Esophagus squamous epithelium (tissue), 5 donors: ENCODE data around the gene LTB. TPM values are rescaled to one million over a fixed set of nuclear protein-coding genes. Genes with fewer than 3 reads are reported as not detected.
"Not testable (repeated sequence)": the region's sequence is repeated elsewhere in the genome, so short reads cannot be mapped to it uniquely, and the experiment has no call there.

ENCODE experiments used
- DNase-seq: peaks from one replicate; lab custom pipeline; 2025; lab: John Stamatoyannopoulos, UW
- H3K27ac ChIP-seq, 4 donors: fragments of 200-600 bp; sonication (generic); one replicate each; pipeline ENCODE4 v1.5.1; 2016 to 2019; ENCODE audit warnings: mild to moderate bottlenecking in 1 of 4
- H3K27me3 ChIP-seq, 4 donors: fragments of 200-600 bp; sonication (generic); 1 replicate in 3 of 4; 2 replicates in 1 of 4; pipeline versions ENCODE4 v1.5.1 to v1.6.0; 2017 to 2021; ENCODE audit warnings: antibody characterized with exemption in 1 of 4
- H3K36me3 ChIP-seq, 3 donors: fragments of 200-600 bp; sonication (generic); one replicate each; pipeline ENCODE4 v1.5.1; 2016 to 2019
- H3K4me1 ChIP-seq, 3 donors: fragments of 200-600 bp; sonication (generic); one replicate each; pipeline ENCODE4 v1.5.1; 2017 to 2019
- H3K4me3 ChIP-seq, 4 donors: fragments of 200-600 bp; sonication (generic); 1 replicate in 3 of 4; 2 replicates in 1 of 4; pipeline ENCODE4 v1.5.1; 2016 to 2019; ENCODE audit warnings: mild to moderate bottlenecking in 2 of 4, moderate library complexity in 1 of 4
- H3K9me3 ChIP-seq, 3 donors: fragments of 200-600 bp; sonication (generic); one replicate each; pipeline ENCODE4 v1.5.1; 2016 to 2019
- POLR2A ChIP-seq, 4 donors: fragments of 450-650 bp; IDR thresholded peaks; one replicate each; pipeline ENCODE4 v1.6.1; 2017; ENCODE audit warnings: antibody characterized with exemption in 4 of 4, mild to moderate bottlenecking in 4 of 4, moderate library complexity in 3 of 4
- WGBS, 2 donors: methylation state at CpG; one replicate each; pipeline ENCODE4 v1.1.5; 2018; 5-methylcytosine and 5-hydroxymethylcytosine counted together
- intact Hi-C: fragments of 100-400 bp; cut with DNase I; formaldehyde crosslinking; loops from one replicate; pipeline ENCODE4 v1.15.0; 2022
- total RNA-seq, 4 donors: library from RNA; depleted of rRNA; stranded (reverse); fragments of >200 nt; gene quantifications; one replicate each; pipeline ENCODE4 v1.1.0, GENCODE V29; 2016
- TF ChIP-seq, protein P1 (sequence below), 6 experiments: fragments of 450-650 bp in 4 of 6; fragments of 200-600 bp in 2 of 6; sonication (generic) in 2 of 6; IDR thresholded peaks; one replicate each; pipeline ENCODE4 v1.5.1; 2016 to 2019; ENCODE audit warnings: antibody characterized with exemption in 6 of 6, mild to moderate bottlenecking in 4 of 6, moderate library complexity in 4 of 6
- donor health status: DM: yes; HTN: yes; CAD: no.

Gene LTB
- total RNA-seq, 4 donors from 2014 or later, result 0.53 to 2.3 (median 1.1) TPM

- TF ChIP-seq, protein P1, sequence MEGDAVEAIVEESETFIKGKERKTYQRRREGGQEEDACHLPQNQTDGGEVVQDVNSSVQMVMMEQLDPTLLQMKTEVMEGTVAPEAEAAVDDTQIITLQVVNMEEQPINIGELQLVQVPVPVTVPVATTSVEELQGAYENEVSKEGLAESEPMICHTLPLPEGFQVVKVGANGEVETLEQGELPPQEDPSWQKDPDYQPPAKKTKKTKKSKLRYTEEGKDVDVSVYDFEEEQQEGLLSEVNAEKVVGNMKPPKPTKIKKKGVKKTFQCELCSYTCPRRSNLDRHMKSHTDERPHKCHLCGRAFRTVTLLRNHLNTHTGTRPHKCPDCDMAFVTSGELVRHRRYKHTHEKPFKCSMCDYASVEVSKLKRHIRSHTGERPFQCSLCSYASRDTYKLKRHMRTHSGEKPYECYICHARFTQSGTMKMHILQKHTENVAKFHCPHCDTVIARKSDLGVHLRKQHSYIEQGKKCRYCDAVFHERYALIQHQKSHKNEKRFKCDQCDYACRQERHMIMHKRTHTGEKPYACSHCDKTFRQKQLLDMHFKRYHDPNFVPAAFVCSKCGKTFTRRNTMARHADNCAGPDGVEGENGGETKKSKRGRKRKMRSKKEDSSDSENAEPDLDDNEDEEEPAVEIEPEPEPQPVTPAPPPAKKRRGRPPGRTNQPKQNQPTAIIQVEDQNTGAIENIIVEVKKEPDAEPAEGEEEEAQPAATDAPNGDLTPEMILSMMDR (IDR thresholded peaks at IDR 0.05), result no peak
- no peak for TF ChIP-seq POLR2A (IDR thresholded peaks at IDR 0.05)
- Histone ChIP-seq H3K9me3 (no peaks in the 10 kb centered on the region), H3K4me1 (no peaks in the 10 kb centered on the region), H3K36me3 (no peaks in the 10 kb centered on the region), H3K4me3 (no peak overlapping the region), H3K27ac (no peak overlapping the region), H3K27me3 (no peaks in the 10 kb centered on the region)
- DNase-seq, result no peak
- 71 to 75% methylated on average over 8 of the region's 8 CpGs for WGBS, 2 donors
- intact Hi-C loops, result no loop called here
Observed at GRCh38 chr6:31609519-31610406, 27.5 kb upstream of the LTB start.

DNA sequence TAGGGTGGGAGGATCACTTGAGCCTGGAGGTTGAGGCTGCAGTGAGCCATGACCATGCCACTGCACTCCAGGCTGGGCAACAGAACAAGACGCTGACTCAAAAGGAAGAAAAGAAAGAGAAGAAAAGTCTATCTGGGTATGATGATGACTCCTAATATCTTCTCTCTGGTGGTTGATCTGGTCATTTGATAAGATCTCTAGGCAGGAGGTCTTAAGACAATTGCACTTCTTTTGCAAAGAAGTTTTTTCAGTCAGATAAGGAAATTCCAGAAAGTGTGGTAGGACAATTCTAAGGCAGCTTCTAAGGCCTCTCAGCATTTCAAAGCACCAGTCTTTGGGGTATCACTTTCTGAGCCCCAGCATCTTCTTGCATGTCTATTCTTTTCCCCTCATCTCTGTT is 25.1 kb upstream of the LTB start:
- WGBS, 2 donors, result 75 to 85% methylated on average over 1 of the region's 1 CpG
- no peak overlapping the region for H3K4me3 ChIP-seq
- intact Hi-C loops, result no loop called here

DNA sequence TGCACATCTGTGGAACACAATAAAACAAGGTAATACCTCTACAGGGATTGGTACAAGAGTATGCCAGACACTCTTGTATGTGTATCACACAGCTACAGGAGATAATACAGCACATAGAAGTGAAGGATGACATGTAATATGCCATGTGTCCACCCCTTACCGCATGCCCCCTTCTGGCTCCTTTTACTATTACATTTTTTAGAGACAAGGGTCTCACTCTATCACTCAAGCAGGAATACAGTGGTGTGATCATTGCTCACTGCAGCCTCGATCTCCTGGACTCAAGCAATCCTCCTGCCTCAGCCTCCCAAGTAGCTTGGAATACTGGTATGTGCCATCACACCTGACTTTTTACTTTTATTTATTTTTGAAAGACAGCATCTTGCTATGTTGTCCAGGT is 14.8 kb upstream of the LTB start:
- intact Hi-C loops, result no loop called here
- no peak for DNase-seq
- Histone ChIP-seq H3K4me3 (no peak overlapping the region), H3K27ac (no peak overlapping the region), H3K36me3 (no peaks in the 10 kb centered on the region), H3K9me3 (no peaks in the 10 kb centered on the region), H3K4me1 (peaks cover 0 to 7% (median 0%) of the 10 kb centered on the region in 3 donors), H3K27me3 (no peaks in the 10 kb centered on the region)
- 15 to 23% methylated on average over 2 of the region's 2 CpGs for WGBS, 2 donors
- no peak for TF ChIP-seq POLR2A (IDR thresholded peaks at IDR 0.05)
- TF ChIP-seq, protein P1 (IDR thresholded peaks at IDR 0.05), result peak in 5 of 6 experiments; percentile 12 to 39 (median 38)

More for the DNA sequence above, 25.1 kb upstream of the LTB start:
- no peak for DNase-seq
- H3K27ac ChIP-seq, result no peak overlapping the region
- no peaks in the 10 kb centered on the region for H3K36me3 ChIP-seq
- TF ChIP-seq, protein P1 (IDR thresholded peaks at IDR 0.05), result no peak
- no peak for TF ChIP-seq POLR2A (IDR thresholded peaks at IDR 0.05)
- no peaks in the 10 kb centered on the region for H3K27me3 ChIP-seq
- H3K4me1 ChIP-seq, result no peaks in the 10 kb centered on the region
- no peaks in the 10 kb centered on the region for H3K9me3 ChIP-seq

GRCh38 chr6:31592396-31592771 is 10.2 kb upstream of the LTB start:
- no peak overlapping the region for H3K27ac ChIP-seq
- H3K4me1 ChIP-seq, result peaks cover 0 to 3% (median 0%) of the 10 kb centered on the region in 3 donors
- H3K36me3 ChIP-seq, result no peaks in the 10 kb centered on the region
- 78 to 86% methylated on average over 5 to 7 of the region's 7 CpGs for WGBS, 2 donors
- no peak overlapping the region for H3K4me3 ChIP-seq
- no peak for DNase-seq
- intact Hi-C loops, result loop anchor here (5.0 kb wide), 1 partner anchor 35 kb away; no protein-coding TSS in a partner anchor
- peaks cover 0 to 9% (median 0%) of the 10 kb centered on the region in 4 donors for H3K27me3 ChIP-seq
- TF ChIP-seq, protein P1 (IDR thresholded peaks at IDR 0.05), result no peak
- no peak for TF ChIP-seq POLR2A (IDR thresholded peaks at IDR 0.05)
- H3K9me3 ChIP-seq, result no peaks in the 10 kb centered on the region

DNA sequence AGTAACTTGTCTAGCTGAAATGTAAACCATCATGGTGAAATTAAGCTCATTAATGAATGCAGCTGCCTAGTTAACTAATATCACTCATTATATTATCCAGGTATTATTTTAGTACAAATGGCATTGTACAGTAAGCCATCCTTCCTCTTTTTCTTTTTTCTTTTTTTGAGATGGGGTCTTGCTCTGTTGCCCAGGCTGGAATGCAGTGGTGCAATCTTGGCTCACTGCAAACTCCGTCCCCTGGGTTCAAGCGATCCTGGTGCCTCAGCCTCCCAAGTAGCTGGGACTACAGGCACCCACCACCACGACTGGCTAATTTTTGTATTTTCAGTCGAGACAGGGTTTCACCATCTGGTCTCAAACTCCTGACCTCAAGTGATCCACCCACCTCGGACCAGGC is 8.5 kb upstream of the LTB start:
- Histone ChIP-seq H3K4me1 (peaks cover 0 to 18% (median 3%) of the 10 kb centered on the region in 3 donors), H3K27me3 (peaks cover 0 to 21% (median 0%) of the 10 kb centered on the region in 4 donors)
- not testable (repeated sequence) for H3K4me3 ChIP-seq, H3K36me3 ChIP-seq, H3K27ac ChIP-seq, H3K9me3 ChIP-seq, DNase-seq
- intact Hi-C loops, result loop anchor here (5.0 kb wide), 1 partner anchor 33 kb away; no protein-coding TSS in a partner anchor
- WGBS, 2 donors, result 67 to 76% methylated on average over 5 of the region's 5 CpGs
